HG03520 (cell line): Measurements from ENCODE around the gene KRTAP12-1.
"Not testable (repeated sequence)": the region's sequence is repeated elsewhere in the genome, so short reads cannot be mapped to it uniquely, and the experiment has no call there.

ENCODE experiments used
- ATAC-seq: cut with Tn5 transposase; IDR thresholded peaks from one replicate; pipeline ENCODE4 v1.9.1; 2021; ENCODE audit warnings: mild to moderate bottlenecking, moderate library complexity; ENCODE audit not compliant: unreplicated experiment

The KRTAP12-1 gene

GRCh38 chr21:44670642-44671432 lies 11.1 kb downstream of the KRTAP12-1 start:
- ATAC-seq, result no peak

GRCh38 chr21:44667612-44668011 lies 14.4 kb downstream of the KRTAP12-1 start:
- no peak for ATAC-seq

DNA sequence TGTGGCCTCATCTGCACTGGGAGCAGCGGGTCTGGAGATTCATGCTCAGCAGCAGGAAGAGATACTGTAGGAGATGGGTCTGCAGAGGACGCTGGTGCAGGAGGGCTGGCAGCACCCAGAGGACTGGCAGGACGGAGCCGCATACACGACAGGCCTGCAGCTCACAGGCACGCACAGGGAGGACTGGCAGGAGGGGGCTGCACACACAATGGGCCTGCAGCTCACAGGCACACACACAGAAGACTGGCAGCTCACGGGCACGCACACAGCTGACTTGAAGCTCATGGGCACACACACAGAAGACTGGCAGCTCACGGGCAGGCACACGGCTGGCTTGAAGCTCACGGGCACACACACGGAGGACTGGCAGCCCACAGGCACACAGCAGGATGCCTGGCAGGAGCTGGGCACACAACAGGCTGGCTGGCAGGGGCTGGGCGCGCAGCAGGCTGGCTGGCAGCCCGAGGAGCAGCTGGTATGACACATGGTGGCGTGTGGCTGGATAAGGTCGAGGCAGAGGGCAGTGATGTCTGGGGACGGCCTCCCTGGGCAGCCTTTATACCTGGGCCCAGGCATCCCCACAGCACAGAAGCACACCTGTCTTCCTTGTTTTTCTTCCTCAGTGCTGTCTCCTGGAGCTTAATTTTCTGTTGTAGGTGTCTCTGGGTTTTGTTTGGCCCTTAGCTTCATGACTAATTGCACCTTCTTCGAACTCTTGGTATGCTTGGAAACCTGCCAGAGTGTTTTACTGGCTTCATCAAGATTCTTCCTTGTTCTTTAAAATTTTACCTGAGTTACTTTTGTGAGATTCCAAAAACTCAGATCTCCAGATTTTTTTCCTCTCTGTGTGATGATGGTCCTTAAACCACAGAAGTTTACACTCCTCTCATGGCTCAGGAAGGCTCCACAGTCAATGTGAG lies 15.3 kb downstream of the KRTAP12-1 start, which contains the start of gene KRTAP12-2:
Gene KRTAP12-2 (minus strand): TSS at position 527 of the 920 bp plus-strand sequence. CDS start 41 bp downstream, at position 486.
- no peak for ATAC-seq

GRCh38 chr21:44664691-44665090 lies 17.3 kb downstream of the KRTAP12-1 start:
- ATAC-seq, result no peak

GRCh38 chr21:44661567-44661966 lies 20.4 kb downstream of the KRTAP12-1 start:
- not testable (repeated sequence) for ATAC-seq

DNA sequence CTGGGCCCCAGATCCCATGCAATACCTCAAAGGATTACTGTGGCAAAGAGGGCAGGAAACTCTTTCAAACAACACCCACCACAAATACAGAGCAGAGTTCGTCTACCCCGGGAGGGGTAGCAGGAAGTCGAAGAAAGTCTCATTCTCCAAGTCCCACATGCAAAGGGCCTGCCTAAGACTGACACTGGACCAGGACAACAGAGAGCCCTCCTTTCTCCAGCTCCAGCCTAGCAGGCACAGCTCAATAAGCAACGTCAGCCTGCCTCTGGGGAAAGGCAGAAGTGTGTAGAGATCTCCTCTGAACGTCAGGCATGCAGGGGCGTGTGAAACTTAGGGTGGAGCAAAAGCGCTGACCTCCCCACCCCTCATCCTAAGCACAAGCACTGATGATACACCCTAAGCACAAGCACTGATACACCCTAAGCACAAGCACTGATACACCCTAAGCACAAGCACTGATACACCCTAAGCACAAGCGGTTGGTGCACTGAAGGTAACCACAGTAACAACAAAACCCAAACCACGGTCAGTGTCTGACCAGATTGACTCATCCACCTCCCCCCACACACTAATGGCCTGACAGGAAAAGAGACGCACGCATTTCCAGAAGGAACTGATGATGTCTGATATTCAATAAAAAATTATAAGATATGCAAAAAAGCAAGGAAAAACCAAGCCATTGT lies 22.9 kb downstream of the KRTAP12-1 start:
- ATAC-seq, result no peak

DNA sequence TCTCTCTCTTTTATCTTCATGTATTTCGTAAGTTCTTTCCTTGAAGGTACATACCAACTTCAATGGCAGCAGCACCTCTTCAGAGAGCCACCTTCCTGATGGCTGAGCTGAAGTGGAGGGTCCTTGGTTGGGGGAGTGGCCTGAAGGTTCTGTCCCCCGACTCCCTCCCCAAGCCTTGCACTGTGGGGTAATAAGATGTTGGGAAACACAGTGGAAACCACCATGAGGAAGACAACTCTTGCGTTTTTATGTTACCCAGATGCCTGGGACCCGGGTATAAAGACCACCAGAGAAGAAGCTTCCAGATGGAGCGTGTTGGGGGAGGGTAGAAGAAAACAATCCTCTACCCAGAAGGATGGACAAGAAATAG lies 23.4 kb downstream of the KRTAP12-1 start:
- ATAC-seq, result no peak

DNA sequence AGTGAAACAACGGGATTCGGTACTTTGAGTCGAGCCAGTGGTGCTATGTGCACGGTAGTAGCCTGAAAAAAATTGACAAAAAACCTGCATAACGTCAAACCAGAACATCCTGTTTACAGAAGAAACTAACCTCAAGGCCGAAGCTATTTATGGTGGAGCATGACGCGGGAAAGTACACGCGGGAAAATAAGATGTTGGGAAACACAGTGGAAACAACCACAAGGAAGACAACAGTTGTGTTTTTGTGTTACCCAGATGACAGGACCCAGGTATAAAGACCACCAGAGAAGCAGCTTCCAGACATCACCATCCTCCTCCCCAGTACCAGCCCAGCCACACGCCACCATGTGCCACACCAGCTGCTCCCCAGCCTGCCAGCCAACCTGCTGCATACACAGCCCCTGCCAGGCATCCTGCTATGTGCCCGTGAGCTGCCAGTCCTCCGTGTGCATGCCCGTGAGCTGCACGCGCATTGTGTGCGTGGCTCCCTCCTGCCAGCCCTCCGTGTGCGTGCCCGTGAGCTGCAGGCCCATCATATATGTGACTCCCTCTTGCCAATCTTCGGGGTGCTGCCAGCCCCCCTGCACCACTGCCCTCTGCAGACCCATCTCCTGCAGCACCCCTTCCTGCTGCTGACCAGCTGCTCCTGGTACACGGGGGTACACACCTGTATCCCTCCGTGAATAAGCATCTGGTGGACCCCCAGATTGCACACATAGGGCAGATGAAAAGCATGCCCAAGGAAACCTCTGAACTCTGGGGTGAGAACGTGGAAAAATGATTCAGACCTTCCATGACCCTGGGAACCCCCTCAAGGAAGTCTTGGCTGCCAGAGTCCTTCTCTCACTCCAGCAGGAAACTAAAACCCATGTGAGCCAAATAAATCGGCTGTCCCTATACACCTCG lies 24.1 kb downstream of the KRTAP12-1 start, which contains the start of gene KRTAP12-3:
Gene KRTAP12-3 (plus strand): TSS at position 298 of the 906 bp plus-strand sequence. CDS start 48 bp downstream, at position 346.
- no peak for ATAC-seq

GRCh38 chr21:44656868-44657267 lies 25.1 kb downstream of the KRTAP12-1 start:
- no peak for ATAC-seq

- ATAC-seq, result no peak
Measured at GRCh38 chr21:44654576-44655175, 27.3 kb downstream of the KRTAP12-1 start, which contains the start of gene KRTAP12-4. Gene KRTAP12-4 (minus strand): TSS chr21:44654659. CDS start chr21:44654614, 45 bp downstream.

DNA sequence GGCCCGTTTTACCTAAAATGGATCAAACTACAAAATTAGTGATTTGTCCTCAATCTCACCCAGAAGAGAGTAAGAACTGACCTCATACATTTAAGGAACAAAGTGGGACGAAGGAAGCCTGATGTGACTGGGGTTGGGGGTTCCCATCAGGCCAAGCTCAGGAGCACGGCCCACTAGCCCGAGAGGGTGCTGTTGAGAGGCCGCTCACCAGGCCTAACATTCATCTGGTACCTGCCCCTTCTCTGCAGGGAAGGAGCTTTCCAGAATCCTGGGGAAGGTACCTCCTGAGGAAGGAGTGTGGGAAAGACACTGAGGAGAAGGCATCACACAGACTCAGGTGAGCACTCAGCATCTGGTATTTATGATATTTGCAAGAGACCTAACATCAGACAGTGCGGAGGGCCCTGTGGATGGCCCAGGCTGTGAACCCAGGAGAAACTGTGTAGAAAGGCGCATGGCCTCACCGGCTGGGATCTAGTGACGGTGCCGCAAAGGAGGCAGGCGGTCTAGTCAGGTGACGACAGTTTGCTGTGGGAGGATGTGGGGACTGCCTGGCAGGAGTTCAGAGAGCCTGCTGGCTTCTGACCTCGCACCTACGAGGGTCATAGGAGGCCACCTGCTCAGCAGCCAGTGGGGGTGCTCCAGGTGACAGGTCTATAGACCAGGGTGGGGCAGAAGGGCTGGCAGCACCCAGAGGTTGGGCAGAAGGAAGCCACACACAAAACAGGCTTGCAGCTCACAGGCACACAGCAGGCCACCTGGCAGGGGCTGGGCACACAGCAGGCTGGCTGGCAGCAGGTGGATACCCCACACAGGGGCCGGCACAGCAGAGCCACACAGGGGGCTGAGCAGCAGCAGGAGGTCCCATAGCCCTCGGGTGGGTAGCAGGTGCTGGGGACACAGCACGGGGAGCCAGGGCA lies 28.0 kb downstream of the KRTAP12-1 start:
- no peak for ATAC-seq

DNA sequence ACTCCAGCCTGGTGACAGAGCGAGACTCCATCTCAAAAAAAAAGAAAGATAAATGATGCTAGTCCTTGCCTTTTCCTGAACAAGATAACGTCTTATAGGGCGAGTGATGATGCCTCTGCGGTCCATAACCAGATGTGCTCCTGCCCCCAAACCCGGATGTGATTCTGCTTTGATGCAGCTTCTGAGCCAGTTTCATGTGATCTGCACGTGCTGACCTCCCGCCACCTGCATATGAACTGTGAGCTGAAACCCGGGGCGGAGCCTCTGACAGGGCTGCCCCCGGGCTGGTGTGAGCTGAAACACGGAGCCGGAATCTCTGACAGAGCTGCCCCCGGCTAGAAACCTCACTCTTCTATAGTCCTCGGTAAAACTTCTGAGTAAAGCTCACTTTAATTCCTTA lies 28.8 kb downstream of the KRTAP12-1 start:
- ATAC-seq, result no peak

GRCh38 chr21:44650973-44651675 lies 30.8 kb downstream of the KRTAP12-1 start:
- ATAC-seq, result no peak

- ATAC-seq, result no peak
Measured at GRCh38 chr21:44650265-44650972, 31.5 kb downstream of the KRTAP12-1 start.

DNA sequence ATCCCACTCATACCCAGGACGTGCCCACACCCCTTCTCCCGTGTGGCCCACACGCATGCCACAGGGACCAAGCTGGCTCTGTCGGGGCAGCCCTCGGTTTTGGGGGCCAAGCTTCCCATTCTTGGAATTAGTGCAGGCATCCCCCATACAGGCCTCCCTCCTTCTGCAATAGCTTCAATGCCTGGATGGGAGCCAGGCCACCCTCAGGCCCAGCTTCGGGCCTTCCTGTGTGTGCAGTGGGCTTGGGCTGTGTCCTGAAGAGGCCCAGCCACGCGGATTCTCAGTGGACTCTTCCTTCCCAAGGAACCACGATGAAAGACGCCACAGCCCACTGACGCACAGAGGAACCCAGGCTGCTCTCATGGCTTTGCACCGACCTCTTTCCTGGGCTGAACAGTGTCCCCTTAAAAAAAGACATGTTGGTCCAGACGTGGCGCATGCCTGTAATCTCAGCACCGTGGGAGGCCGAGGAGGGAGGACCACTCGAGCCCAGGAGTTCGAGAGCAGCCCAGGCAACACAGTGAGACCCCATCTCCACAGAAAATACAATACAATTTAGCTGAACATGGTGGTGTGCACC lies 32.4 kb downstream of the KRTAP12-1 start:
- no peak for ATAC-seq

DNA sequence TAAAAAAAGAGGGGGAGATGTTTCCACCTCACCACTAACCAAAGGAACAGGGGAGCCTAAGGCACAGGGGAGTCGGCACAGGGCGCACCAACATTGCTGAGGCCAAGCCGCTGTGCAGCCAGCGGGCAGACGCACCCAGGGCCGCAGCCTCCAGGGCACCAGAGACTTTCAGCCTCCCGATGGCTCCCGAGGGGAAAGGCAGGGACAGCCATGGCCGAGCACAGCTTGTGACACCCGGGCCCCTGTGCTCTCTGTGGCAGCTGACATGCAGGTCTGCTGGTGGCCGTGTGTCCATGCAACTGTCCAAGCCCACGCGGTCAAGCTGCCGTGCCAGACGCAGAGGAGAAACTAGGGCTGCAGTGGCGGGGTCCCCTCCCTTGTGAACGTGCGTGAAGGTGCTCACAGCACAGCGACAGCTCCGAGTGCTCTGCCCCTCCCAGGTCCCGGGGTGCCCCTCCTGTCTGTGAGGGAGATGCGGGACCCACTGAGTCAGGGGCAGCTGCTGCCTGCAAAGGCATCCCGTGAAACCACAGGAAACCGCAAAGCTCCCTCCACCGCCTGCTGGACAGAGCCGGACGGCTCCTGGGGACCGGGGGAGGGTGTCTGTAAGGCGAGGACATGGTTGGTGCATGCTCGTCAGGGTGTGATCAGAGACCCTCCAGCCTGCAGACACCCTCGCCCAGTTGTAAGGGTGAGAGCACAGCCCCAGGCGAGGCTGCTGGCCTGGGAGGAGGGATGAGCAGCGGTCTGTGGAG lies 33.2 kb downstream of the KRTAP12-1 start:
- no peak for ATAC-seq
